ENCODE measurements around the gene SGCA. TPM values are rescaled to one million over a fixed set of nuclear protein-coding genes. Genes with fewer than 3 reads are reported as not detected.

The SGCA gene
- total RNA-seq, 2 experiments from 2014 or later: 0.57 to 1.1 TPM

DNA sequence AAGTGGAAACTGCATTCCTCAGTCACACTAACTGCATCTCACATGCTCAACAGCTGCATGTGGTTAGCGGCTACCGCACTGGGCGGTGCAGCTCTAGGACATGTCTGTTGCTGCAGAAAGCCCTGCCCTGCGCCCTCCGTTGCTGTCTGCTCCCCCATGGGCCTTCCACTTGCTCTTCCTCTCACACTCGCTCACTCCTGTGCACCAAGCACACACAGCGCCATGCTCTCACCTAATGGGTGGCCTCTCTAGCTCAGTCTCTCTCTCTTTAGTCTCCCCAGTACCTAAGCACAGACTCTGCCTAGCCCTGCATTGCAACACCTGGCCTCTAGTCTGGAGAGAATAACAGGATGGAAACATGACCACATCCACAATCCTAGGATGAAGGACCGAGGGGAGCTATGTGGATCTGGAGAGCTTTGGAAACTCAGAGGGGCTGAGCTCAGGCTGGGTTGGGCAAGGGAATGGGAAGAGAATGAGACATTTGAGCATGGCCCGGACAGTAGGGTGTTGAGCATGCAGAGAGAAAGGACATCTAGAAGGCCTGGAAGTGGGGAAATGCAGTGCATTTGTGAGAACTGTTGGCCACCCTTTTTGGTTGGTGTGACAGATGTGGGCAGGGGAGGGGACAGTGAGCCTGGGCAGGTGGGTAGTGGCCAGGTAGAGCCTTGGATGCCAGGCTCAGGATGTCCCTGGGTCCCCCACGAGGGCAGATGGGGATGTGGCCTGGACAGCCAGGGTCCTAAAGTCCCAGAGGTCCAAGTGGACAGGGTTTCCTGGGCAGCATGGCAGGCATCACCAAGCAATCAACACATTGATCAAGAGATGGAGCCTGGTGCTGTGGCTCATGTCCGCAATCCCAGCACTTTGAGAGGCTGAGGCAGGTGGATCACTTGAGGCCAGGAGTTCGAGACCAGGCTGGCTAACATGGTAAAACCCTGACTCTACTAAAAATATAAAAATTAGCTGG is 16.1 kb downstream of the SGCA start:
- ChIA-PET POLR2A (no interaction called here), CTCF (ENCODE audit: unreplicated experiment) (interaction anchor here (1.2 kb wide), 1 partner anchor 12 kb away, joined by 3 read pairs; no protein-coding TSS in a partner anchor)
- Histone ChIP-seq H3K4me1 (ENCODE audit: insufficient read depth, low read length, poor library complexity, severe bottlenecking) (peaks cover 39% of the 10 kb centered on the region), H3K79me2 (ENCODE audit: insufficient read depth, low read depth, low read length) (no peaks in the 10 kb centered on the region), H3K9me3 (ENCODE audit: low read length) (no peaks in the 10 kb centered on the region), H3K9me2 (ENCODE audit: insufficient read depth, low read length) (no peaks in the 10 kb centered on the region), H3K4me3 (ENCODE audit: low read depth, low read length, poor library complexity, severe bottlenecking) (no peak overlapping the region), H2AFZ (ENCODE audit: low read length) (no peak overlapping the region), H3K27ac (ENCODE audit: low read depth, low read length, poor library complexity, severe bottlenecking) (no peak overlapping the region), H3K36me3 (ENCODE audit: insufficient read depth, low read length) (no peaks in the 10 kb centered on the region), H3K4me2 (ENCODE audit: low read length) (no peak overlapping the region), H4K20me1 (ENCODE audit: insufficient read depth, low read length) (no peaks in the 10 kb centered on the region)
- TF ChIP-seq EZH2phosphoT487 (IDR thresholded peaks at IDR 0.05; ENCODE audit: borderline replicate concordance, low read depth, low read length): no peak
- TF ChIP-seq, protein P1, sequence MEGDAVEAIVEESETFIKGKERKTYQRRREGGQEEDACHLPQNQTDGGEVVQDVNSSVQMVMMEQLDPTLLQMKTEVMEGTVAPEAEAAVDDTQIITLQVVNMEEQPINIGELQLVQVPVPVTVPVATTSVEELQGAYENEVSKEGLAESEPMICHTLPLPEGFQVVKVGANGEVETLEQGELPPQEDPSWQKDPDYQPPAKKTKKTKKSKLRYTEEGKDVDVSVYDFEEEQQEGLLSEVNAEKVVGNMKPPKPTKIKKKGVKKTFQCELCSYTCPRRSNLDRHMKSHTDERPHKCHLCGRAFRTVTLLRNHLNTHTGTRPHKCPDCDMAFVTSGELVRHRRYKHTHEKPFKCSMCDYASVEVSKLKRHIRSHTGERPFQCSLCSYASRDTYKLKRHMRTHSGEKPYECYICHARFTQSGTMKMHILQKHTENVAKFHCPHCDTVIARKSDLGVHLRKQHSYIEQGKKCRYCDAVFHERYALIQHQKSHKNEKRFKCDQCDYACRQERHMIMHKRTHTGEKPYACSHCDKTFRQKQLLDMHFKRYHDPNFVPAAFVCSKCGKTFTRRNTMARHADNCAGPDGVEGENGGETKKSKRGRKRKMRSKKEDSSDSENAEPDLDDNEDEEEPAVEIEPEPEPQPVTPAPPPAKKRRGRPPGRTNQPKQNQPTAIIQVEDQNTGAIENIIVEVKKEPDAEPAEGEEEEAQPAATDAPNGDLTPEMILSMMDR (conservative IDR thresholded peaks at IDR 0.05; ENCODE audit: low read length): no peak
- intact Hi-C loops (cut with micrococcal nuclease; ENCODE audit: unreplicated experiment): no loop called here
- DNase-seq (ENCODE audit: low spot score): no peak
- BruUV-seq (replicated peaks): no TSS peak

DNA sequence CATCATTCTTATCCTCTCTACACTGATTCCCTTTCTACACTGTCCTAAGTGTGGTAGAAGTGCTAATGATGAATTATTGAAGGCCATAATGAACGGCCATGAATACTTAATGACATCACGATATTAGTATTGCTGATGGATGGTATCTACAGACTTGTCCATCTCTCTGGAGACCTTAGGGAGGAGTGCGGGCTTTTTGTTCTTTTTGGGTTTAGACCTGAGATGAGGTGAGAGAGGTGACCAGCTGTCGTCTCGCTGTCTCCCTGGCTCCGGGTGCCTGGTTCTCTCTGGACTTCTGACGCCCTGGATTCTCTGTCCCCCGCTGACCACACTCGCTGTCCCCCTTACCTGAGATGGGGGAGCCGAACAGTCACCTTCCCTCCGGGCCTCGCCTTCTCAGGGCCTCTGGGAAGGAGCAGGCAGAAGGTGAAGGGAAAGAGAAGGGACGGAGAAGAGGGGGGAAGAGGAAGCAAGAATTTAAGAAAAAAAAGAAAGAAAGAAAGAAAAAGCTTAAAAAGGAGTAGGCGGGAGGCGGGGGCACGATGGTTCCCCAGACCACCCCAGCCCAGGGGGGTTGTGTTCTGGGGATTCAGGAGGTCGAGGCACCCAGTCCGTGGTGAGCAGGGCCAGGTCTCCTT is 17.1 kb downstream of the SGCA start:
- H3K27ac ChIP-seq (ENCODE audit: low read depth, low read length, poor library complexity, severe bottlenecking): no peak overlapping the region
- H3K9me3 ChIP-seq (ENCODE audit: low read length): no peaks in the 10 kb centered on the region
- no peaks in the 10 kb centered on the region for H4K20me1 ChIP-seq (ENCODE audit: insufficient read depth, low read length)
- no peaks in the 10 kb centered on the region for H3K79me2 ChIP-seq (ENCODE audit: insufficient read depth, low read depth, low read length)
- no peak for DNase-seq (ENCODE audit: low spot score)
- H3K9me2 ChIP-seq (ENCODE audit: insufficient read depth, low read length): no peaks in the 10 kb centered on the region
- no peak overlapping the region for H2AFZ ChIP-seq (ENCODE audit: low read length)
- peak overlapping the region; percentile 48 for H3K4me2 ChIP-seq (ENCODE audit: low read length)
- CTCF ChIA-PET (ENCODE audit: unreplicated experiment): interaction anchor here (0.8 kb wide), 1 partner anchor 21 kb away, joined by 3 read pairs; no protein-coding TSS in a partner anchor
- no peak for TF ChIP-seq EZH2phosphoT487 (IDR thresholded peaks at IDR 0.05; ENCODE audit: borderline replicate concordance, low read depth, low read length)
- TF ChIP-seq, protein P1 (conservative IDR thresholded peaks at IDR 0.05; ENCODE audit: low read length): no peak
- no peak overlapping the region for H3K4me3 ChIP-seq (ENCODE audit: low read depth, low read length, poor library complexity, severe bottlenecking)
- peaks cover 38% of the 10 kb centered on the region for H3K4me1 ChIP-seq (ENCODE audit: insufficient read depth, low read length, poor library complexity, severe bottlenecking)
- POLR2A ChIA-PET: no interaction called here
- BruUV-seq (replicated peaks): no TSS peak
- no peaks in the 10 kb centered on the region for H3K36me3 ChIP-seq (ENCODE audit: insufficient read depth, low read length)
- intact Hi-C loops (cut with micrococcal nuclease; ENCODE audit: unreplicated experiment): no loop called here
